Epithelial cell of proximal tubule (primary cell): ENCODE measurements around the gene CUZD1. TPM values are rescaled to one million over a fixed set of nuclear protein-coding genes. Genes with fewer than 3 reads are reported as not detected.

Experiments used
- DNase-seq: peaks from one replicate; pipeline ENCODE4 v3.0.0-alpha.2; 2011; ENCODE audit warnings: low read depth
- H3K4me3 ChIP-seq: 2 replicates; pipeline ENCODE4 v1.5.1; 2011; ENCODE audit warnings: low read depth, mild to moderate bottlenecking, low read length
- CTCF ChIP-seq: conservative IDR thresholded peaks from 2 replicates; pipeline ENCODE4 v1.5.1; 2012; ENCODE audit warnings: low read depth, mild to moderate bottlenecking, low read length
- total RNA-seq: library from RNA; depleted of rRNA; stranded (reverse); fragments of >200 nt; gene quantifications from 2 replicates; pipeline ENCODE4 v1.2.3, GENCODE V29; 2015

Gene CUZD1
- total RNA-seq, 1 donor from 2014 or later, result 1.0 TPM

GRCh38 chr10:122853665-122854313, 8.1 kb upstream of the CUZD1 start:
- no peak for DNase-seq
- no peak overlapping the region for H3K4me3 ChIP-seq
- no peak for TF ChIP-seq CTCF

GRCh38 chr10:122852261-122852660, 6.6 kb upstream of the CUZD1 start:
- no peak overlapping the region for H3K4me3 ChIP-seq
- no peak for DNase-seq
- TF ChIP-seq CTCF, result no peak

- H3K4me3 ChIP-seq, result no peak overlapping the region
- DNase-seq, result no peak
- no peak for TF ChIP-seq CTCF
These were observed 5.3 kb upstream of the CUZD1 start for GRCh38 chr10:122850705-122851640.

GRCh38 chr10:122849900-122850605, 4.4 kb upstream of the CUZD1 start:
- no peak overlapping the region for H3K4me3 ChIP-seq
- TF ChIP-seq CTCF, result no peak
- DNase-seq, result no peak

- no peak for DNase-seq
- no peak for TF ChIP-seq CTCF
These were observed 3.4 kb upstream of the CUZD1 start for GRCh38 chr10:122849090-122849489.

GRCh38 chr10:122847782-122848604, 2.3 kb upstream of the CUZD1 start:
- H3K4me3 ChIP-seq, result no peak overlapping the region
- no peak for TF ChIP-seq CTCF
- no peak for DNase-seq

More at GRCh38 chr10:122849090-122849489, 3.4 kb upstream of the CUZD1 start:
- H3K4me3 ChIP-seq, result no peak overlapping the region
